K562 (cell line): ENCODE results near the gene NTRK2. TPM values are rescaled to one million over a fixed set of nuclear protein-coding genes. Genes with fewer than 3 reads are reported as not detected.

Source experiments
- ATAC-seq: fragments of 200-7000 bp; cut with Tn5 transposase; 3 replicates; pipeline ENCODE4 v1.9.1; 2020; ENCODE audit warnings: moderate library complexity
- BruUV-seq: library from RNA; stranded (reverse); fragments of 400-500 nt; replicated peaks from 2 replicates; lab custom pipeline; 2021; lab: Mats Ljungman, UMichigan
- CTCF ChIA-PET: fragments of 300-600 bp; formaldehyde crosslinking; extraction: SDS; loops from one replicate; lab custom pipeline; 2021; ENCODE audit warnings: low intra/inter-chr PET ratio; lab: Yijun Ruan, JAX
- POLR2A ChIA-PET: fragments of 300-600, 350-650 bp; sonication (Branson Sonifier 250); formaldehyde crosslinking; extraction: SDS; loops from one replicate; lab custom pipeline; 2021; ENCODE audit warnings: antibody characterized with exemption, inconsistent platforms; lab: Yijun Ruan, JAX
- DNase-seq, 4 experiments: peaks; one replicate each; pipeline versions ENCODE4 v3.0.0 to v3.0.0-alpha.2; 2011 to 2018; ENCODE audit warnings: low spot score in 3 of 4, mixed read lengths in 3 of 4; ENCODE audit errors: extremely low read depth in 1 of 4
- FAIRE-seq: peaks from 2 replicates; lab custom pipeline; 2011; peaks lifted over from hg19 to GRCh38; lab: Jason Lieb, UNC
- H2AFZ ChIP-seq: 2 replicates; pipeline ENCODE4 v1.6.0; 2011; ENCODE audit warnings: low read depth, low read length, control low read depth, inconsistent platforms
- H3K27ac ChIP-seq: fragments of 200-600 bp; 3 replicates; pipeline ENCODE4 v1.8.0; 2011; ENCODE audit warnings: low read depth, mild to moderate bottlenecking, control low read depth, inconsistent platforms, low read length, moderate library complexity, mixed read lengths; ENCODE audit errors: extremely low read depth
- H3K27me3 ChIP-seq, 2 experiments: fragments of 300-600 bp in 1 of 2; 2 replicates in 1 of 2; 3 replicates in 1 of 2; pipeline versions ENCODE4 v1.6.0 to v1.8.0; 2011; ENCODE audit warnings: inconsistent platforms in 2 of 2, low read length in 2 of 2, mild to moderate bottlenecking in 1 of 2, mixed read lengths in 1 of 2, moderate library complexity in 1 of 2; ENCODE audit not compliant: control insufficient read depth in 2 of 2, insufficient read depth in 2 of 2
- H3K36me3 ChIP-seq: fragments of 300-600 bp; 3 replicates; pipeline ENCODE4 v1.8.0; 2011; ENCODE audit warnings: mild to moderate bottlenecking, low read length, inconsistent platforms; ENCODE audit not compliant: control insufficient read depth, insufficient read depth
- H3K4me1 ChIP-seq, 2 experiments: fragments of 200-600 bp in 1 of 2; replicated peaks in 1 of 2; 2 replicates in 1 of 2; 3 replicates in 1 of 2; pipeline versions ENCODE4 v1.5.1 to v1.8.0; 2011; ENCODE audit warnings: inconsistent platforms in 2 of 2, low read length in 2 of 2, mild to moderate bottlenecking in 1 of 2, mixed read lengths in 1 of 2, moderate library complexity in 1 of 2; ENCODE audit not compliant: control insufficient read depth in 2 of 2, insufficient read depth in 2 of 2
- H3K4me2 ChIP-seq: 2 replicates; pipeline ENCODE4 v1.6.1; 2011; ENCODE audit warnings: low read length, control low read depth, inconsistent platforms, mixed read lengths; ENCODE audit not compliant: insufficient read depth
- H3K4me3 ChIP-seq: fragments of 200-600 bp; sonication (generic), shearing (Covaris generic); 2 replicates; pipeline ENCODE4 v1.5.1; 2016; ENCODE audit warnings: control low read depth, inconsistent platforms
- H3K79me2 ChIP-seq: fragments of 200-600 bp; 3 replicates; pipeline ENCODE4 v1.8.0; 2011; ENCODE audit warnings: low read length, inconsistent platforms; ENCODE audit not compliant: control insufficient read depth, insufficient read depth
- H3K9ac ChIP-seq, 2 experiments: 2 replicates each; pipeline versions ENCODE4 v1.6.0 to v1.6.1; 2011; ENCODE audit warnings: low read depth in 2 of 2, low read length in 2 of 2, control low read depth in 1 of 2, inconsistent platforms in 1 of 2, mild to moderate bottlenecking in 1 of 2, mixed read lengths in 1 of 2; ENCODE audit not compliant: insufficient read depth in 1 of 2
- H3K9me1 ChIP-seq: one replicate; pipeline ENCODE4 v1.6.0; 2011; ENCODE audit warnings: inconsistent platforms, mild to moderate bottlenecking, low read length, moderate library complexity; ENCODE audit not compliant: control insufficient read depth, insufficient read depth
- H3K9me3 ChIP-seq: replicated peaks from 2 replicates; pipeline ENCODE4 v1.5.1; 2011; ENCODE audit warnings: low read depth, low read length, inconsistent platforms; ENCODE audit not compliant: control insufficient read depth, insufficient read depth
- H4K20me1 ChIP-seq: replicated peaks from 2 replicates; pipeline ENCODE4 v1.6.1; 2011; ENCODE audit warnings: low read length, inconsistent platforms, mixed read lengths; ENCODE audit not compliant: control insufficient read depth, insufficient read depth
- CBFA2T3 ChIP-seq: fragments of 450-650 bp; IDR thresholded peaks from 2 replicates; pipeline ENCODE4 v1.6.1; 2017
- DLX4 ChIP-seq: fragments of 250-450 bp; sonication (Bioruptor Pico); IDR thresholded peaks from 2 replicates; pipeline ENCODE4 v1.6.1; 2021; ENCODE audit warnings: mild to moderate bottlenecking
- GTF2A2 ChIP-seq: IDR thresholded peaks from 2 replicates; pipeline ENCODE4 v1.6.1; 2016; ENCODE audit warnings: mild to moderate bottlenecking, missing genetic modification characterization, missing compliant biosample characterization
- MAX ChIP-seq: sonication (generic); formaldehyde crosslinking; IDR thresholded peaks from 2 replicates; pipeline ENCODE4 v1.9.0; 2022; ENCODE audit warnings: mild to moderate bottlenecking, missing genetic modification reagents
- MITF ChIP-seq: IDR thresholded peaks from 2 replicates; pipeline ENCODE4 v1.6.1; 2014; ENCODE audit warnings: antibody characterized with exemption
- XRCC3 ChIP-seq: fragments of 450-650 bp; IDR thresholded peaks from 2 replicates; pipeline ENCODE4 v1.6.1; 2017; ENCODE audit warnings: mild to moderate bottlenecking, moderate library complexity
- ZNF75A ChIP-seq: fragments of 450-650 bp; formaldehyde crosslinking; IDR thresholded peaks from 2 replicates; pipeline ENCODE4 v1.4.0; 2020; ENCODE audit warnings: mild to moderate bottlenecking
- WGBS: fragments of 100-300 bp; shearing (Covaris generic); methylation state at CpG from one replicate; pipeline ENCODE4 v1.1.6; 2016; ENCODE audit warnings: low coverage, mixed read lengths; ENCODE audit not compliant: insufficient coverage; ENCODE audit errors: missing lambda C conversion rate; 5-methylcytosine and 5-hydroxymethylcytosine counted together
- in situ Hi-C: fragments of 300-500 bp; cut with MboI; formaldehyde crosslinking; loops from 4 replicates; pipeline ENCODE4 v1.15.0; 2018; ENCODE audit warnings: inconsistent platforms, mixed read lengths
- intact Hi-C: fragments of 100-400 bp; cut with micrococcal nuclease; formaldehyde crosslinking; loops from 2 replicates; pipeline ENCODE4 v1.14.2; 2022
- polyA plus RNA-seq, 8 experiments: library from polyadenylated mRNA; depleted of rRNA in 4 of 8; stranded (reverse) in 5 of 8; unstranded in 3 of 8; fragments of >200 nt; fragmentation: Nextera tagmentation in 2 of 8; fragmentation: Illumina TruSeq in 1 of 8; extraction: Ambion mirVana in 2 of 8; extraction: Trizol in 1 of 8; gene quantifications; 2 replicates each; pipeline versions ENCODE4 v1.2.1 to v1.2.3, GENCODE V29; 2011 to 2014; ENCODE audit warnings: inconsistent platforms in 1 of 8, missing spikeins in 1 of 8
- total RNA-seq, 7 experiments: library from RNA; depleted of rRNA in 6 of 7; stranded (reverse); fragments of >200 nt in 6 of 7; fragmentation: Illumina TruSeq in 2 of 7; extraction: Trizol in 2 of 7; gene quantifications; 2 replicates each; pipeline versions ENCODE4 v1.2.1 to v1.2.3, GENCODE V29; 2011 to 2021; ENCODE audit warnings: low replicate concordance in 1 of 7

The NTRK2 gene
- total and polyA plus RNA-seq, 9 of the 15 experiments (the other 6 are each of a cell fraction or from before 2014, with no cell fraction given) = not detected

GRCh38 chr9:85016384-85017006 lies 347.0 kb downstream of the NTRK2 start (continued):
- TF ChIP-seq MAX (CRISPR knock-in tag) (no peak), XRCC3 (no peak)

- no peak for DNase-seq
- TF ChIP-seq DLX4 (CRISPR knock-in tag) = no peak
- no peak for TF ChIP-seq GTF2A2 (tag)
- no peak for TF ChIP-seq CBFA2T3
- no peak for TF ChIP-seq MITF
- TF ChIP-seq ZNF75A (CRISPR knock-in tag) = no peak
- TF ChIP-seq, all 486 proteins: peak for 0
- intact Hi-C loops (no loop called here), in situ Hi-C loops (no loop called here)
- Histone ChIP-seq H3K27me3 (no peaks in the 10 kb centered on the region), H2AFZ (no peak overlapping the region), H3K4me2 (no peak overlapping the region), H3K79me2 (no peaks in the 10 kb centered on the region), H4K20me1 (no peaks in the 10 kb centered on the region), H3K4me1 (no peaks in the 10 kb centered on the region), H3K9me1 (no peaks in the 10 kb centered on the region), H3K27ac (no peak overlapping the region), H3K9ac (no peak overlapping the region), H3K9me3 (no peaks in the 10 kb centered on the region), H3K4me3 (no peak overlapping the region), H3K36me3 (no peaks in the 10 kb centered on the region)
- WGBS = 0% methylated on average over 2 of the region's 2 CpGs
- ChIA-PET CTCF (no interaction called here), POLR2A (no interaction called here)
- no TSS peak for BruUV-seq
- no peak for ATAC-seq
- FAIRE-seq = no peak
Observed at GRCh38 chr9:85020791-85021190, 351.3 kb downstream of the NTRK2 start.
